GM23338 (cell line): ENCODE data around the gene TRAF7. TPM values are rescaled to one million over a fixed set of nuclear protein-coding genes. Genes with fewer than 3 reads are reported as not detected.

Source experiments
- ATAC-seq: fragments of 200-7000 bp; cut with Tn5 transposase; 3 replicates; pipeline ENCODE4 v1.9.1; 2020
- DNase-seq: peaks from one replicate; pipeline ENCODE4 v3.0.0-alpha.2; 2015; ENCODE audit warnings: low spot score
- H2AFZ ChIP-seq: fragments of 200-600 bp; sonication (generic); 2 replicates; pipeline ENCODE4 v1.8.0; 2016; ENCODE audit warnings: antibody characterized with exemption, mild to moderate bottlenecking, moderate library complexity
- H3F3A ChIP-seq: fragments of 200-600 bp; sonication (generic); replicated peaks from 2 replicates; pipeline ENCODE4 v1.8.0; 2017; ENCODE audit warnings: antibody characterized with exemption, mixed run types, low read depth
- H3K27ac ChIP-seq: fragments of 200-600 bp; sonication (generic); 2 replicates; pipeline ENCODE4 v1.6.1; 2016; ENCODE audit warnings: low read depth
- H3K27me3 ChIP-seq: fragments of 200-600 bp; sonication (generic); 2 replicates; pipeline ENCODE4 v1.8.0; 2016; ENCODE audit warnings: mild to moderate bottlenecking, mixed run types, moderate library complexity; ENCODE audit not compliant: insufficient read depth
- H3K36me3 ChIP-seq: fragments of 200-600 bp; sonication (generic); 2 replicates; pipeline ENCODE4 v1.8.0; 2016; ENCODE audit warnings: mild to moderate bottlenecking; ENCODE audit not compliant: insufficient read depth
- H3K4me1 ChIP-seq: fragments of 200-600 bp; sonication (generic); 2 replicates; pipeline ENCODE4 v1.8.0; 2016; ENCODE audit warnings: mild to moderate bottlenecking, moderate library complexity; ENCODE audit not compliant: insufficient read depth
- H3K4me2 ChIP-seq: fragments of 200-600 bp; sonication (generic); 2 replicates; pipeline ENCODE4 v1.7.1; 2017; ENCODE audit warnings: mixed run types
- H3K4me3 ChIP-seq: fragments of 200-600 bp; sonication (generic); 2 replicates; pipeline ENCODE4 v1.6.1; 2016; ENCODE audit warnings: mixed run types
- H3K79me2 ChIP-seq: fragments of 200-600 bp; sonication (generic); replicated peaks from 2 replicates; pipeline ENCODE4 v1.8.0; 2017; ENCODE audit warnings: mild to moderate bottlenecking; ENCODE audit not compliant: insufficient read depth
- H3K9me2 ChIP-seq: fragments of 200-600 bp; sonication (generic); 2 replicates; pipeline ENCODE4 v1.8.0; 2017; ENCODE audit not compliant: insufficient read depth
- H4K20me1 ChIP-seq: fragments of 200-600 bp; sonication (generic); replicated peaks from 2 replicates; pipeline ENCODE4 v1.8.0; 2017; ENCODE audit warnings: mild to moderate bottlenecking; ENCODE audit not compliant: insufficient read depth
- H3K27ac Mint-ChIP-seq: 2 replicates; pipeline ENCODE4 v1.8.0; 2020; ENCODE audit warnings: inconsistent platforms, mild to moderate bottlenecking, moderate library complexity, mixed read lengths
- H3K27me3 Mint-ChIP-seq: 3 replicates; pipeline ENCODE4 v1.8.0; 2022; ENCODE audit warnings: low read depth, mild to moderate bottlenecking, moderate library complexity, mixed read lengths, inconsistent platforms; ENCODE audit not compliant: insufficient read depth, poor library complexity
- H3K36me3 Mint-ChIP-seq: 3 replicates; pipeline ENCODE4 v1.8.0; 2021; ENCODE audit warnings: low read depth, mild to moderate bottlenecking, inconsistent platforms, moderate library complexity, mixed read lengths
- H3K4me1 Mint-ChIP-seq: 3 replicates; pipeline ENCODE4 v1.8.0; 2020; ENCODE audit warnings: mild to moderate bottlenecking, inconsistent platforms, mixed read lengths
- H3K4me3 Mint-ChIP-seq: 3 replicates; pipeline ENCODE4 v1.8.0; 2021; ENCODE audit warnings: moderate library complexity, mild to moderate bottlenecking, inconsistent platforms, mixed read lengths
- H3K9me3 Mint-ChIP-seq: 3 replicates; pipeline ENCODE4 v1.8.0; 2020; ENCODE audit warnings: moderate library complexity, mild to moderate bottlenecking, inconsistent platforms, mixed read lengths
- CREB1 ChIP-seq: fragments of 250-450 bp; sonication (Bioruptor Pico); IDR thresholded peaks from 2 replicates; pipeline ENCODE4 v1.5.0; 2020; ENCODE audit warnings: low read depth, mild to moderate bottlenecking, moderate library complexity
- EZH2 ChIP-seq: fragments of 200-600 bp; sonication (generic); IDR thresholded peaks from one replicate; pipeline ENCODE4 v1.8.0; 2017; ENCODE audit warnings: antibody characterized with exemption, mild to moderate bottlenecking, low read depth; ENCODE audit not compliant: unreplicated experiment
- EZH2phosphoT487 ChIP-seq: fragments of 200-600 bp; sonication (generic); IDR thresholded peaks from one replicate; pipeline ENCODE4 v1.8.1; 2018; ENCODE audit warnings: antibody characterized with exemption; ENCODE audit not compliant: unreplicated experiment
- JUNB ChIP-seq: IDR thresholded peaks from one replicate; pipeline ENCODE4 v1.6.1; 2016; ENCODE audit warnings: antibody characterized with exemption; ENCODE audit not compliant: unreplicated experiment
- NANOG ChIP-seq: IDR thresholded peaks from 2 replicates; pipeline ENCODE4 v1.6.1; 2016; ENCODE audit warnings: antibody characterized with exemption, borderline replicate concordance
- POLR2AphosphoS5 ChIP-seq: IDR thresholded peaks from 2 replicates; pipeline ENCODE4 v1.6.1; 2016; ENCODE audit warnings: antibody characterized with exemption, low read depth
- STAT1 ChIP-seq: IDR thresholded peaks from one replicate; pipeline ENCODE4 v1.6.1; 2016; ENCODE audit warnings: antibody characterized with exemption; ENCODE audit not compliant: unreplicated experiment
- ZNF114 ChIP-seq: fragments of 250-450 bp; sonication (Bioruptor Pico); IDR thresholded peaks from 2 replicates; pipeline ENCODE4 v1.5.0; 2020; ENCODE audit warnings: mild to moderate bottlenecking, moderate library complexity
- ZNF331 ChIP-seq: fragments of 250-450 bp; sonication (Bioruptor Pico); IDR thresholded peaks from 2 replicates; pipeline ENCODE4 v1.5.0; 2020; ENCODE audit warnings: low read depth, mild to moderate bottlenecking, moderate library complexity
- polyA plus RNA-seq: library from polyadenylated mRNA; unstranded; fragments of >200 nt; fragmentation: Nextera tagmentation; extraction: Ambion mirVana; gene quantifications from 2 replicates; pipeline ENCODE4 v1.2.1, GENCODE V29; 2016
- total RNA-seq: library from RNA; depleted of rRNA; stranded (reverse); fragments of >200 nt; shearing (Covaris generic); gene quantifications from 2 replicates; pipeline ENCODE4 v1.2.3, GENCODE V29; 2014
- TF ChIP-seq, protein P1 (sequence below): IDR thresholded peaks from 2 replicates; pipeline ENCODE4 v1.6.1; 2016; ENCODE audit warnings: antibody characterized with exemption
- TF ChIP-seq, protein P2 (sequence below): IDR thresholded peaks from one replicate; pipeline ENCODE4 v1.6.1; 2018; ENCODE audit warnings: antibody characterized with exemption; ENCODE audit not compliant: unreplicated experiment
- TF ChIP-seq, protein P3 (sequence below), 2 experiments: fragments of 200-600 bp in 1 of 2; sonication (generic) in 1 of 2; conservative IDR thresholded peaks; 2 replicates each; pipeline versions ENCODE4 v1.5.1 to v1.6.1; 2016 to 2017; ENCODE audit warnings: antibody characterized with exemption in 2 of 2, low read depth in 2 of 2, mild to moderate bottlenecking in 2 of 2, moderate library complexity in 1 of 2
- TF ChIP-seq, protein P4 (sequence below): fragments of 250-450 bp; sonication (Bioruptor Pico); IDR thresholded peaks from 2 replicates; pipeline ENCODE4 v1.5.0; 2020; ENCODE audit warnings: mild to moderate bottlenecking, moderate library complexity

Gene TRAF7
- total and polyA plus RNA-seq, 2 experiments from 2014 or later: 36.4 to 133 TPM

DNA sequence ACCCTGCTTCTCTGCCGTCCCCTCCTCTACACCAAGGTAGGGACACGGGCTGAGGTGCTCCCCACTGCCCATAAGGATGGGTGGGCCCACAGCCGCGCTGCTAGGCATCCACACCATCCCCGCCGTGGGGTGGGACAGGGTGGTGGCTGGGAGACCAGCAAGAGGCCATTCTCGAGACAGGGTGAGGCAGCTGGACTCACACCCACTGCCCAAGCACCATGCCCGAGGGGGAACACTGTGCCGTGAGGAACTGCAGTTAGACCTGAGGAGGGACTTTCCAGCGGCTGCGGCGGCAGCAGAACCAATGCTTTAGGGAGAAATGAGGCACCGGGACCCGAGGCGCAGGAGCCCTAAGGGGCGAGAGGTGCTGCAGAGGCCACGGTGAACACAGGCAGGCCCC lies 33.2 kb upstream of the TRAF7 start:
- DNase-seq (no peak), ATAC-seq (no peak)
- Mint-ChIP-seq H3K27ac (no peak overlapping the region), H3K4me1 (peaks cover 20% of the 10 kb centered on the region), H3K36me3 (no peaks in the 10 kb centered on the region), H3K27me3 (peaks cover 5% of the 10 kb centered on the region), H3K9me3 (no peaks in the 10 kb centered on the region), H3K4me3 (no peak overlapping the region)
- peaks cover 31% of the 10 kb centered on the region for H3K79me2 ChIP-seq
- TF ChIP-seq, protein P1, sequence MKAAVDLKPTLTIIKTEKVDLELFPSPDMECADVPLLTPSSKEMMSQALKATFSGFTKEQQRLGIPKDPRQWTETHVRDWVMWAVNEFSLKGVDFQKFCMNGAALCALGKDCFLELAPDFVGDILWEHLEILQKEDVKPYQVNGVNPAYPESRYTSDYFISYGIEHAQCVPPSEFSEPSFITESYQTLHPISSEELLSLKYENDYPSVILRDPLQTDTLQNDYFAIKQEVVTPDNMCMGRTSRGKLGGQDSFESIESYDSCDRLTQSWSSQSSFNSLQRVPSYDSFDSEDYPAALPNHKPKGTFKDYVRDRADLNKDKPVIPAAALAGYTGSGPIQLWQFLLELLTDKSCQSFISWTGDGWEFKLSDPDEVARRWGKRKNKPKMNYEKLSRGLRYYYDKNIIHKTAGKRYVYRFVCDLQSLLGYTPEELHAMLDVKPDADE: no peak
- TF ChIP-seq STAT1 (no peak), EZH2 (no peak), POLR2AphosphoS5 (no peak), CREB1 (CRISPR knock-in tag) (no peak), ZNF114 (CRISPR knock-in tag) (no peak), JUNB (no peak), EZH2phosphoT487 (no peak), NANOG (no peak), ZNF331 (CRISPR knock-in tag) (no peak)
- TF ChIP-seq, protein P2, sequence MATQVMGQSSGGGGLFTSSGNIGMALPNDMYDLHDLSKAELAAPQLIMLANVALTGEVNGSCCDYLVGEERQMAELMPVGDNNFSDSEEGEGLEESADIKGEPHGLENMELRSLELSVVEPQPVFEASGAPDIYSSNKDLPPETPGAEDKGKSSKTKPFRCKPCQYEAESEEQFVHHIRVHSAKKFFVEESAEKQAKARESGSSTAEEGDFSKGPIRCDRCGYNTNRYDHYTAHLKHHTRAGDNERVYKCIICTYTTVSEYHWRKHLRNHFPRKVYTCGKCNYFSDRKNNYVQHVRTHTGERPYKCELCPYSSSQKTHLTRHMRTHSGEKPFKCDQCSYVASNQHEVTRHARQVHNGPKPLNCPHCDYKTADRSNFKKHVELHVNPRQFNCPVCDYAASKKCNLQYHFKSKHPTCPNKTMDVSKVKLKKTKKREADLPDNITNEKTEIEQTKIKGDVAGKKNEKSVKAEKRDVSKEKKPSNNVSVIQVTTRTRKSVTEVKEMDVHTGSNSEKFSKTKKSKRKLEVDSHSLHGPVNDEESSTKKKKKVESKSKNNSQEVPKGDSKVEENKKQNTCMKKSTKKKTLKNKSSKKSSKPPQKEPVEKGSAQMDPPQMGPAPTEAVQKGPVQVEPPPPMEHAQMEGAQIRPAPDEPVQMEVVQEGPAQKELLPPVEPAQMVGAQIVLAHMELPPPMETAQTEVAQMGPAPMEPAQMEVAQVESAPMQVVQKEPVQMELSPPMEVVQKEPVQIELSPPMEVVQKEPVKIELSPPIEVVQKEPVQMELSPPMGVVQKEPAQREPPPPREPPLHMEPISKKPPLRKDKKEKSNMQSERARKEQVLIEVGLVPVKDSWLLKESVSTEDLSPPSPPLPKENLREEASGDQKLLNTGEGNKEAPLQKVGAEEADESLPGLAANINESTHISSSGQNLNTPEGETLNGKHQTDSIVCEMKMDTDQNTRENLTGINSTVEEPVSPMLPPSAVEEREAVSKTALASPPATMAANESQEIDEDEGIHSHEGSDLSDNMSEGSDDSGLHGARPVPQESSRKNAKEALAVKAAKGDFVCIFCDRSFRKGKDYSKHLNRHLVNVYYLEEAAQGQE: no peak
- TF ChIP-seq, protein P3, sequence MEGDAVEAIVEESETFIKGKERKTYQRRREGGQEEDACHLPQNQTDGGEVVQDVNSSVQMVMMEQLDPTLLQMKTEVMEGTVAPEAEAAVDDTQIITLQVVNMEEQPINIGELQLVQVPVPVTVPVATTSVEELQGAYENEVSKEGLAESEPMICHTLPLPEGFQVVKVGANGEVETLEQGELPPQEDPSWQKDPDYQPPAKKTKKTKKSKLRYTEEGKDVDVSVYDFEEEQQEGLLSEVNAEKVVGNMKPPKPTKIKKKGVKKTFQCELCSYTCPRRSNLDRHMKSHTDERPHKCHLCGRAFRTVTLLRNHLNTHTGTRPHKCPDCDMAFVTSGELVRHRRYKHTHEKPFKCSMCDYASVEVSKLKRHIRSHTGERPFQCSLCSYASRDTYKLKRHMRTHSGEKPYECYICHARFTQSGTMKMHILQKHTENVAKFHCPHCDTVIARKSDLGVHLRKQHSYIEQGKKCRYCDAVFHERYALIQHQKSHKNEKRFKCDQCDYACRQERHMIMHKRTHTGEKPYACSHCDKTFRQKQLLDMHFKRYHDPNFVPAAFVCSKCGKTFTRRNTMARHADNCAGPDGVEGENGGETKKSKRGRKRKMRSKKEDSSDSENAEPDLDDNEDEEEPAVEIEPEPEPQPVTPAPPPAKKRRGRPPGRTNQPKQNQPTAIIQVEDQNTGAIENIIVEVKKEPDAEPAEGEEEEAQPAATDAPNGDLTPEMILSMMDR (conservative IDR thresholded peaks at IDR 0.05; ENCODE audit: low read depth in 2 of 2): no peak
- TF ChIP-seq, protein P4, sequence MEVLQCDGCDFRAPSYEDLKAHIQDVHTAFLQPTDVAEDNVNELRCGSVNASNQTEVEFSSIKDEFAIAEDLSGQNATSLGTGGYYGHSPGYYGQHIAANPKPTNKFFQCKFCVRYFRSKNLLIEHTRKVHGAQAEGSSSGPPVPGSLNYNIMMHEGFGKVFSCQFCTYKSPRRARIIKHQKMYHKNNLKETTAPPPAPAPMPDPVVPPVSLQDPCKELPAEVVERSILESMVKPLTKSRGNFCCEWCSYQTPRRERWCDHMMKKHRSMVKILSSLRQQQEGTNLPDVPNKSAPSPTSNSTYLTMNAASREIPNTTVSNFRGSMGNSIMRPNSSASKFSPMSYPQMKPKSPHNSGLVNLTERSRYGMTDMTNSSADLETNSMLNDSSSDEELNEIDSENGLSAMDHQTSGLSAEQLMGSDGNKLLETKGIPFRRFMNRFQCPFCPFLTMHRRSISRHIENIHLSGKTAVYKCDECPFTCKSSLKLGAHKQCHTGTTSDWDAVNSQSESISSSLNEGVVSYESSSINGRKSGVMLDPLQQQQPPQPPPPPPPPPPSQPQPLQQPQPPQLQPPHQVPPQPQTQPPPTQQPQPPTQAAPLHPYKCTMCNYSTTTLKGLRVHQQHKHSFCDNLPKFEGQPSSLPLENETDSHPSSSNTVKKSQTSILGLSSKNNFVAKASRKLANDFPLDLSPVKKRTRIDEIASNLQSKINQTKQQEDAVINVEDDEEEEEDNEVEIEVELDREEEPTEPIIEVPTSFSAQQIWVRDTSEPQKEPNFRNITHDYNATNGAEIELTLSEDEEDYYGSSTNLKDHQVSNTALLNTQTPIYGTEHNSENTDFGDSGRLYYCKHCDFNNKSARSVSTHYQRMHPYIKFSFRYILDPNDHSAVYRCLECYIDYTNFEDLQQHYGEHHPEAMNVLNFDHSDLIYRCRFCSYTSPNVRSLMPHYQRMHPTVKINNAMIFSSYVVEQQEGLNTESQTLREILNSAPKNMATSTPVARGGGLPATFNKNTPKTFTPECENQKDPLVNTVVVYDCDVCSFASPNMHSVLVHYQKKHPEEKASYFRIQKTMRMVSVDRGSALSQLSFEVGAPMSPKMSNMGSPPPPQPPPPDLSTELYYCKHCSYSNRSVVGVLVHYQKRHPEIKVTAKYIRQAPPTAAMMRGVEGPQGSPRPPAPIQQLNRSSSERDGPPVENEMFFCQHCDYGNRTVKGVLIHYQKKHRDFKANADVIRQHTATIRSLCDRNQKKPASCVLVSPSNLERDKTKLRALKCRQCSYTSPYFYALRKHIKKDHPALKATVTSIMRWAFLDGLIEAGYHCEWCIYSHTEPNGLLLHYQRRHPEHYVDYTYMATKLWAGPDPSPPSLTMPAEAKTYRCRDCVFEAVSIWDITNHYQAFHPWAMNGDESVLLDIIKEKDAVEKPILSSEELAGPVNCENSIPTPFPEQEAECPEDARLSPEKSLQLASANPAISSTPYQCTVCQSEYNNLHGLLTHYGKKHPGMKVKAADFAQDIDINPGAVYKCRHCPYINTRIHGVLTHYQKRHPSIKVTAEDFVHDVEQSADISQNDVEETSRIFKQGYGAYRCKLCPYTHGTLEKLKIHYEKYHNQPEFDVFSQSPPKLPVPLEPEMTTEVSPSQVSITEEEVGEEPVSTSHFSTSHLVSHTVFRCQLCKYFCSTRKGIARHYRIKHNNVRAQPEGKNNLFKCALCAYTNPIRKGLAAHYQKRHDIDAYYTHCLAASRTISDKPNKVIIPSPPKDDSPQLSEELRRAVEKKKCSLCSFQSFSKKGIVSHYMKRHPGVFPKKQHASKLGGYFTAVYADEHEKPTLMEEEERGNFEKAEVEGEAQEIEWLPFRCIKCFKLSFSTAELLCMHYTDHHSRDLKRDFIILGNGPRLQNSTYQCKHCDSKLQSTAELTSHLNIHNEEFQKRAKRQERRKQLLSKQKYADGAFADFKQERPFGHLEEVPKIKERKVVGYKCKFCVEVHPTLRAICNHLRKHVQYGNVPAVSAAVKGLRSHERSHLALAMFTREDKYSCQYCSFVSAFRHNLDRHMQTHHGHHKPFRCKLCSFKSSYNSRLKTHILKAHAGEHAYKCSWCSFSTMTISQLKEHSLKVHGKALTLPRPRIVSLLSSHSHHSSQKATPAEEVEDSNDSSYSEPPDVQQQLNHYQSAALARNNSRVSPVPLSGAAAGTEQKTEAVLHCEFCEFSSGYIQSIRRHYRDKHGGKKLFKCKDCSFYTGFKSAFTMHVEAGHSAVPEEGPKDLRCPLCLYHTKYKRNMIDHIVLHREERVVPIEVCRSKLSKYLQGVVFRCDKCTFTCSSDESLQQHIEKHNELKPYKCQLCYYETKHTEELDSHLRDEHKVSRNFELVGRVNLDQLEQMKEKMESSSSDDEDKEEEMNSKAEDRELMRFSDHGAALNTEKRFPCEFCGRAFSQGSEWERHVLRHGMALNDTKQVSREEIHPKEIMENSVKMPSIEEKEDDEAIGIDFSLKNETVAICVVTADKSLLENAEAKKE: no peak
- no peaks in the 10 kb centered on the region for H4K20me1 ChIP-seq
- no peak overlapping the region for H2AFZ ChIP-seq
- H3K27me3 ChIP-seq: no peaks in the 10 kb centered on the region
- no peaks in the 10 kb centered on the region for H3K4me1 ChIP-seq
- H3K27ac ChIP-seq: no peak overlapping the region
- H3K36me3 ChIP-seq: no peaks in the 10 kb centered on the region
- no peaks in the 10 kb centered on the region for H3F3A ChIP-seq
- no peak overlapping the region for H3K4me2 ChIP-seq
- H3K4me3 ChIP-seq: no peak overlapping the region
- H3K9me2 ChIP-seq: no peaks in the 10 kb centered on the region
